WERI-Rb-1 (cell line): ENCODE data around the gene TMEM63A.

Source experiments
- DNase-seq: peaks from one replicate; pipeline ENCODE4 v3.0.0-alpha.2; 2020
- H3K27ac ChIP-seq: fragments of 250-450 bp; sonication (Bioruptor Pico); 2 replicates; pipeline ENCODE4 v1.5.1; 2020; ENCODE audit warnings: mild to moderate bottlenecking, moderate library complexity
- H3K27me3 ChIP-seq: fragments of 250-450 bp; sonication (Bioruptor Pico); 2 replicates; pipeline ENCODE4 v1.5.1; 2021; ENCODE audit warnings: mild to moderate bottlenecking, low read depth, moderate library complexity; ENCODE audit not compliant: insufficient read depth, severe bottlenecking
- H3K36me3 ChIP-seq: fragments of 250-450 bp; sonication (Bioruptor Pico); 2 replicates; pipeline ENCODE4 v1.5.1; 2020; ENCODE audit warnings: mild to moderate bottlenecking, moderate library complexity
- H3K4me3 ChIP-seq: 2 replicates; pipeline ENCODE4 v1.5.1; 2011; ENCODE audit warnings: low read depth, mild to moderate bottlenecking, control low read depth, low read length
- H3K9me3 ChIP-seq: fragments of 250-450 bp; sonication (Bioruptor Pico); 2 replicates; pipeline ENCODE4 v1.5.1; 2021; ENCODE audit warnings: mild to moderate bottlenecking, moderate library complexity; ENCODE audit not compliant: severe bottlenecking
- TF ChIP-seq, protein P1 (sequence below): IDR thresholded peaks from 2 replicates; pipeline ENCODE4 v1.5.1; 2011; ENCODE audit warnings: low read depth, mild to moderate bottlenecking, control low read depth, inconsistent platforms, low read length

TMEM63A gene

DNA sequence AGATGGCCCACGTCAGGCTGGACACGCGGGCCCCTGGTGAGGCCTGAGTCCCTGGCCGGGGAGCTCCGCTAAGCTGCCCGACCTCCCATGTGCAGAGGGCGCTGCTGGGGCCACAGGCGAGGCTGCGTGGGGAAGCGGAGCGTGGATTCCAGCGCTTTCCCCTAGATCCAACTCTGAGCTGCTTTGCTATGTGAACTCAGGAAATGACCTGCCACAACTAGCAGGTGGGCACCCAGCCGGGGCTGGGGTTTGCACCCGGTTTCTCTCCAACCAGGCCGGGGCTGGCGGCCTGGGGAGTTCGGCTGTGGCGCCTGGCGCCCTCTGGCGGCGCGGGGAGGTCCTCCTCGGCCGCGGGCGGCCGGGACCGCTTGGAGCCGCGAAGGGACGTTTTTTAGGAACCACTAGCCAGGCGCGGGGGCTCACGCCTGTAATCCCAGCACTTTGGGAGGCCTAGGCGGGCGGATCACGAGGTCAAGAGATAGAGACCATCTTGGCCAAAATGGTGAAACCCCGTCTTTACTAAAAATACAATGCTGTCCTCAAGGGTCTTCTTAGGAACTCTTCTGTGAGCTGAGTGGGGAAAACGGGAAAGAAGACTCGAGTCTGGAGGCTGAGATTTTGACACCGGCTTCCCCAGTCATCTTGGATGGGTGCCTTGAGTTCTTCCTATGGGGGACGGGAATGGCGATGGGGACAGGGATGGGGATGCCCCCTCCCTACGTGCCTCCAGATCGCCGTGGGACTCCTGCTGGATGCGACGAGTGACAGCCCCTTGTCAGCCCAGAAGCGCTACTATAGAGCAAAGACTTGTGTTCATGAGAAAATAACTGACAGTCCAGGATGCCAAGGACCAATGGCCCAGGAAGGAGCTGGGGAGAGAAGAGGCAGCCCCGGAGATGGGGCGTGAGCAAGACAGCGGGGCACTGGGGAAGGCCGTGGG is 29.3 kb upstream of the TMEM63A start:
- H3K36me3 ChIP-seq: no peaks in the 10 kb centered on the region
- H3K27me3 ChIP-seq: no peaks in the 10 kb centered on the region
- no peaks in the 10 kb centered on the region for H3K9me3 ChIP-seq
- no peak overlapping the region for H3K27ac ChIP-seq
- TF ChIP-seq, protein P1, sequence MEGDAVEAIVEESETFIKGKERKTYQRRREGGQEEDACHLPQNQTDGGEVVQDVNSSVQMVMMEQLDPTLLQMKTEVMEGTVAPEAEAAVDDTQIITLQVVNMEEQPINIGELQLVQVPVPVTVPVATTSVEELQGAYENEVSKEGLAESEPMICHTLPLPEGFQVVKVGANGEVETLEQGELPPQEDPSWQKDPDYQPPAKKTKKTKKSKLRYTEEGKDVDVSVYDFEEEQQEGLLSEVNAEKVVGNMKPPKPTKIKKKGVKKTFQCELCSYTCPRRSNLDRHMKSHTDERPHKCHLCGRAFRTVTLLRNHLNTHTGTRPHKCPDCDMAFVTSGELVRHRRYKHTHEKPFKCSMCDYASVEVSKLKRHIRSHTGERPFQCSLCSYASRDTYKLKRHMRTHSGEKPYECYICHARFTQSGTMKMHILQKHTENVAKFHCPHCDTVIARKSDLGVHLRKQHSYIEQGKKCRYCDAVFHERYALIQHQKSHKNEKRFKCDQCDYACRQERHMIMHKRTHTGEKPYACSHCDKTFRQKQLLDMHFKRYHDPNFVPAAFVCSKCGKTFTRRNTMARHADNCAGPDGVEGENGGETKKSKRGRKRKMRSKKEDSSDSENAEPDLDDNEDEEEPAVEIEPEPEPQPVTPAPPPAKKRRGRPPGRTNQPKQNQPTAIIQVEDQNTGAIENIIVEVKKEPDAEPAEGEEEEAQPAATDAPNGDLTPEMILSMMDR: no peak
- no peak overlapping the region for H3K4me3 ChIP-seq
- no peak for DNase-seq

DNA sequence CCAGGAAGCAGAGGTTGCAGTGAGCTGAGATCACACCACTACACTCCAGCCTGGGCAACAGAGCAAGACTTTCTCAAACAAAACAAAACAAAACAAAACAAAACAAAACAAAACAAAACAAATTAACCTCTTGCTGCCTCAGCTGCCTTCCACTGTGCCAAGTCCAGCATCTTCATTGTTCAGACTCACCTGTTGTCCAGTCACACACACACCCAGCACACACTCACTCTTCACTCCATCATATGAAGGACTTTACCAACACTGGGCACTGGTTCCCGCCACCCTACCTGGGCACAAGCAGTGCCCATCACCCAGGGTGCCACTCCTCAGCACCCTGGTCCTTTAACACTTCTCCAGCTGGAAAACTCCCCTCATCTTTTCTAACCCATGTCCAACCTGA is 27.3 kb upstream of the TMEM63A start:
- Histone ChIP-seq H3K27me3 (no peaks in the 10 kb centered on the region), H3K9me3 (no peaks in the 10 kb centered on the region), H3K4me3 (no peak overlapping the region), H3K27ac (no peak overlapping the region), H3K36me3 (no peaks in the 10 kb centered on the region)
- TF ChIP-seq, protein P1: no peak
- DNase-seq: no peak

DNA sequence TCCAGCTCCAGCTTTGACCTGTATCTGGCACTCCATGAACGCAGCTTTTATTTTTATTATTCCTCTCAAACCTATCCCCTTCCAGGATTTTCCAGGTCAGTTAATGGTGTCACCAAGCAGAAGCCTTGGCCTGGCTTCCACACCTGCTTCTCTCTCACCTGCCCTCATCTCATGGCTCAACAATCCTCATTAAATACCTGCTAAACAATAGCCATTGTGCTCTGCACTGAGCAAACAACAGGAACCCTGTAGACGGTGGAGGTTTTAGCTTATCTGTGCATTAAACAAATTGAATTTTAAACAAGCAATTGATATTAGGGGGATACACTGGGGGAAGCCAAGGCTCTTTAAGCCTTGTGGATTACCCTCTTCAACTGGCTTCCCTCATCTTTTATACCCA is 26.6 kb upstream of the TMEM63A start:
- H3K9me3 ChIP-seq: no peaks in the 10 kb centered on the region
- DNase-seq: no peak
- no peaks in the 10 kb centered on the region for H3K36me3 ChIP-seq
- no peak overlapping the region for H3K4me3 ChIP-seq
- H3K27ac ChIP-seq: no peak overlapping the region
- no peaks in the 10 kb centered on the region for H3K27me3 ChIP-seq
- TF ChIP-seq, protein P1: no peak

DNA sequence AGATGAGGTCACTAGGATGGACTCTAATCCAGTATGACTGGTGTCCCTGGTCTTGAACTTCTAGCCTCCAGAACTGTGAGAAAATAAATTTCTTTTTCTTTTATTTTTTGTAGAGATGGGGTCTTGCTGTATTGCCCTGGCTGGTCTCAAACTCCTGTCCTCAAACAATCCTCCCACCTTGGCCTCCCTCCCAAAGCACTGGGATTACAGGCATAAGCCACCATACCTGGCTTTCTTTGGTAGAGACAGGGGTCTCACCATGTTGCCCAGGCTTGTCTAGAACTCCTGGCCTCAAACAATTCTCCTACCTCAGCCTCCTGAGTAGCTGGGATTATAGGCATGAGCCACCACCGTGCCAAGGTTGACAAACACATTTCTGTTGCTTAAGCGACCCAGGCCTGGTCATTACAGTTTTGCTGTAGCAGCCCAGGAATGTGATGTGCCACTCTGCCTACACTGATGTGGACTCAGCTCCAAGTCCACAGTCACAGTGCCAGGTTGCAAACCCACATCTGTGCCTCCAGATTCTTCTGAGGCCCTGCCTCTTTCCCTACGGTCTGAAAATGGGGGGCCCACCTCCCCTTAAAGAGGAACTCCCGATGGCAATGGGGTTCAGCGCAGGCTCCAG is 25.9 kb upstream of the TMEM63A start:
- no peak overlapping the region for H3K4me3 ChIP-seq
- TF ChIP-seq, protein P1: no peak
- H3K36me3 ChIP-seq: no peaks in the 10 kb centered on the region
- H3K27ac ChIP-seq: no peak overlapping the region
- no peaks in the 10 kb centered on the region for H3K9me3 ChIP-seq
- DNase-seq: no peak
- H3K27me3 ChIP-seq: no peaks in the 10 kb centered on the region

DNA sequence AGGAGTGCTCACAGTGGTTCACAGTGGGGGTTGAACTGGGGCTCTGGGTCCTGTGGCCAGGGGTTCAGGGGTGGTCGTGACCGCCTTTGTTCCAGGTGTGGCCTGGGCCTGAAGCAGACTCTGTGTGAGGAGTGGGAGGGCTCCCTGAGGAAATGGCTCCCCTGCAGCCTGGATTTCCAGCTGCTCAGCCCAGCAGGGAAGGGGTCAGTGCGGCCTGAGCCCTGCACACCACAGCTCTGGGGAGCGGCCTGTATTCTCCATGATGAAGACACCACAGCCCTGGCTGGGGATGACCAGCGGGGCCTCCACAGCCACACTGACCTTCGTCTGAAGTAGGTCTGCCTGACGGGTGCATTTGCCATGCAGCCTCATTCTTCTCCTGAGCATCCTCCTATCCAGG is 25.2 kb upstream of the TMEM63A start:
- Histone ChIP-seq H3K36me3 (no peaks in the 10 kb centered on the region), H3K27me3 (no peaks in the 10 kb centered on the region), H3K27ac (no peak overlapping the region), H3K4me3 (no peak overlapping the region), H3K9me3 (no peaks in the 10 kb centered on the region)
- TF ChIP-seq, protein P1: no peak
- no peak for DNase-seq
